LoVo (cell line): ENCODE data around the gene APBA2.

Experiments used
- DNase-seq: peaks from one replicate; pipeline ENCODE4 v3.0.0-alpha.2; 2016; ENCODE audit warnings: low spot score

APBA2 gene

GRCh38 chr15:29119847-29120246, 234.1 kb downstream of the APBA2 start:
- no peak for DNase-seq

GRCh38 chr15:29120593-29121368, 235.0 kb downstream of the APBA2 start:
- no peak for DNase-seq

- DNase-seq: no peak
Observed at GRCh38 chr15:29121369-29121656, 235.5 kb downstream of the APBA2 start.

GRCh38 chr15:29121907-29122306, 236.1 kb downstream of the APBA2 start:
- DNase-seq: no peak

- DNase-seq: no peak
Observed at GRCh38 chr15:29122506-29122905, 236.7 kb downstream of the APBA2 start.

GRCh38 chr15:29123171-29123570, 237.4 kb downstream of the APBA2 start:
- no peak for DNase-seq

- DNase-seq: no peak
Observed at GRCh38 chr15:29123991-29124390, 238.2 kb downstream of the APBA2 start.

GRCh38 chr15:29124581-29125381, 239.0 kb downstream of the APBA2 start:
- no peak for DNase-seq

- no peak for DNase-seq
Observed at GRCh38 chr15:29125382-29126207, 239.8 kb downstream of the APBA2 start.

- DNase-seq: no peak
Observed at GRCh38 chr15:29126208-29126536, 240.4 kb downstream of the APBA2 start.

GRCh38 chr15:29126821-29127461, 241.2 kb downstream of the APBA2 start:
- DNase-seq: no peak

- no peak for DNase-seq
Observed at GRCh38 chr15:29127506-29128430, 242.0 kb downstream of the APBA2 start.

- DNase-seq: no peak
Observed at GRCh38 chr15:29128671-29129070, 242.9 kb downstream of the APBA2 start.

GRCh38 chr15:29129221-29129620, 243.4 kb downstream of the APBA2 start:
- no peak for DNase-seq

- no peak for DNase-seq
Observed at GRCh38 chr15:29129926-29130325, 244.2 kb downstream of the APBA2 start.

- no peak for DNase-seq
Observed at GRCh38 chr15:29130476-29130875, 244.7 kb downstream of the APBA2 start.

GRCh38 chr15:29130951-29131839, 245.4 kb downstream of the APBA2 start:
- no peak for DNase-seq

- DNase-seq: no peak
Observed at GRCh38 chr15:29131840-29132420, 246.2 kb downstream of the APBA2 start.

- DNase-seq: no peak
Observed at GRCh38 chr15:29132735-29133181, 247.0 kb downstream of the APBA2 start.

- no peak for DNase-seq
Observed at GRCh38 chr15:29133321-29133720, 247.5 kb downstream of the APBA2 start.
